ENCODE data around the gene SORBS1. TPM values are rescaled to one million over a fixed set of nuclear protein-coding genes. Genes with fewer than 3 reads are reported as not detected.

Gene SORBS1
- total RNA-seq, 4 donors from 2014 or later: 23.3 to 359 (median 72.2) TPM

DNA sequence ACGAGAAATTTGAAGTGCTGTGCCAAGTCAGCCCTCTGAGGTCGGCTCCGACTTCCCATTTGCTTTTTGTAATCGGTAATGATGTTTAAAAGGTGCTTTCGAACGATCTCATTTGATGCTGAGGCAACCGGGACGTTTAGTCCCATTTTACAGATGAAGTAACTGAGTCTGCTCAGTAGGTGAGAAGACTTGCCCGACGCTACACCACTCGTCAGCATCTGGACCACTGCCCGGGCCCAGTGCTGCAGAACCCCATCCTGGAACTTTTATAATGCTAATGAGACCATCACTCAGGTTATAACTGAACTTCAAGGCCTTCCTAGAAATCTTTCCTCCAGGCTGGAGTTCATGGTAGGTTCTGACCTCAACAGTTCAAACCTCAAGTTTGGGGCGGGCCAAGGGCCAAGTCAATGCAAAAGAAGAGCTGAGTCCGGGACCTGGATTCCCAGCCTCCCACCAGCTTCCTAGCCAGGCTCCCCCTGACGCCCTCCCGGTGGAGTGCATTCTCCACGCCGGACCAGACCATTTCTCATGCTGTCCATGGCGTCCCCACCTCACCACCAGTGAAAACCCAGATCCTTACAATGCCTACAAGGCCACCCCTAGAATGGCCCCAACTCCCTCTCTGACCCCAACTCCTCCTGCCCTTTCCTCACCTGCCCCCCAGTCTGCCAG, 269.7 kb downstream of the SORBS1 start:
- Histone ChIP-seq H3K27me3 (peaks cover 0 to 9% (median 0%) of the 10 kb centered on the region in 4 donors), H3K9me3 (no peaks in the 10 kb centered on the region), H3K27ac (peak overlapping the region; percentile 89 to 96 (median 94)), H3K4me1 (peaks cover 18 to 64% (median 35%) of the 10 kb centered on the region in 3 donors), H3K36me3 (no peaks in the 10 kb centered on the region), H3K4me3 (peak overlapping the region; percentile 62 to 98 (median 75))
- 41 to 96% methylated on average over 7 to 18 of the region's 19 CpGs for WGBS, 2 donors
- intact Hi-C loops (cut with DNase I): no loop called here
- TF ChIP-seq, protein P1, sequence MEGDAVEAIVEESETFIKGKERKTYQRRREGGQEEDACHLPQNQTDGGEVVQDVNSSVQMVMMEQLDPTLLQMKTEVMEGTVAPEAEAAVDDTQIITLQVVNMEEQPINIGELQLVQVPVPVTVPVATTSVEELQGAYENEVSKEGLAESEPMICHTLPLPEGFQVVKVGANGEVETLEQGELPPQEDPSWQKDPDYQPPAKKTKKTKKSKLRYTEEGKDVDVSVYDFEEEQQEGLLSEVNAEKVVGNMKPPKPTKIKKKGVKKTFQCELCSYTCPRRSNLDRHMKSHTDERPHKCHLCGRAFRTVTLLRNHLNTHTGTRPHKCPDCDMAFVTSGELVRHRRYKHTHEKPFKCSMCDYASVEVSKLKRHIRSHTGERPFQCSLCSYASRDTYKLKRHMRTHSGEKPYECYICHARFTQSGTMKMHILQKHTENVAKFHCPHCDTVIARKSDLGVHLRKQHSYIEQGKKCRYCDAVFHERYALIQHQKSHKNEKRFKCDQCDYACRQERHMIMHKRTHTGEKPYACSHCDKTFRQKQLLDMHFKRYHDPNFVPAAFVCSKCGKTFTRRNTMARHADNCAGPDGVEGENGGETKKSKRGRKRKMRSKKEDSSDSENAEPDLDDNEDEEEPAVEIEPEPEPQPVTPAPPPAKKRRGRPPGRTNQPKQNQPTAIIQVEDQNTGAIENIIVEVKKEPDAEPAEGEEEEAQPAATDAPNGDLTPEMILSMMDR (IDR thresholded peaks at IDR 0.05): no peak
- TF ChIP-seq POLR2A (IDR thresholded peaks at IDR 0.05): no peak
- DNase-seq: no peak

DNA sequence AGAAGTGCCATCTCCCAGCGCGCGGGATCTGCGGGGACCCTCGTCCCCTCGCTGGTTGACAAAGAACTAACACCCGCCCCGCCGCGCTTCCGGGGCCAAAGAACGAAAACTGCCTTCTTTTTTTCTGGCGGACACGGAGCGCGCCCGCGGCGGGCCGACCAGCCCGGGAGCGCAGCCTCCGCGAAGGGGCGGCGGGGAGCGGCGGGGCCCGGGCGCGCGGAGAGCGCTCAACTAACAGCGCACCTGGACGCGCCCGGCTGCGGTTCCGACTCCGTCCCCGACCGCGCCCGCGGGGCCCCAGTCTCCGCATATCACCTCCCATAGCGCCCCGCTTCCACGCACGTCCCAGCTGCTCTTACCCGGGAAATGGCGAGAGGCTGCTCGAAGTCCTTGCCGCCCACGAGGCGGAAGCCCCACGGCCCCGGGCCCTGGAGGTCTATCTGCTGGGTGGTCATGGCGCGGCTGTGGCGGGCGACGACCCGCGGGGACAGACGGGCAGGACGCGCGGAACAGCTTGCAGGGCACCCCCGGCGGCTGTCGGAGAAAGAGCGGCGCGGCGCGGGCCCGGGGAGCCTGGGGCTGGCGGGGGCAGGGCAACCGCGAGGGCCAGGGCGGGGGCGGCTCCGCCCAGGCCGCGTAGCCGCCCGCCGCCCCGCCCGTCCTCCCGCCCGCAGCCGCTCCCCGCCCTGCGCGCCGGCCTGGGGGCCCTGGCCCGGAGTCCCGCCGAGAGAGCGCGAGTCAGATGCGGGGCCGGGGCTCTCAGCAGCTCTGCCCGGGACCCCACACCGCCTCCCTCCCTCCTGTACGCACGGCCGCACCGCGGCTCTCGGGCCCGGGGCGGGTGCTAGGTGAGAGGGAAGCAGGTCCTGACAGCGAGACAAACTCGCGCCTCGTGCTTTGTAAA, 270.5 kb downstream of the SORBS1 start, which contains the start of gene PDLIM1:
TSS of gene PDLIM1 (minus strand) at position 543 of the 904 bp plus-strand sequence. CDS start at position 455, 88 bp downstream.
- H3K4me1 ChIP-seq: peaks cover 18 to 69% (median 40%) of the 10 kb centered on the region in 3 donors
- H3K27ac ChIP-seq: peak within 1 kb of the TSS; percentile 89 to 96 (median 94)
- intact Hi-C loops (cut with DNase I): no loop called here
- 1% methylated on average over 14 of the region's 119 CpGs; no CpG with 5 or more reads in 1 of the 2 donors for WGBS, 2 donors
- H3K4me3 ChIP-seq: peak within 1 kb of the TSS; percentile 62 to 98 (median 75)
- no peaks in the 10 kb centered on the region for H3K36me3 ChIP-seq
- peaks cover 0 to 9% (median 0%) of the 10 kb centered on the region in 4 donors for H3K27me3 ChIP-seq
- TF ChIP-seq, protein P1 (IDR thresholded peaks at IDR 0.05): peak in 5 of 6 experiments; percentile 16 to 60 (median 39)
- TF ChIP-seq POLR2A (IDR thresholded peaks at IDR 0.05): peak in 3 of 4 donors; percentile 69 to 93 (median 88)
- DNase-seq: peak; percentile 16
- H3K9me3 ChIP-seq: no peaks in the 10 kb centered on the region

DNA sequence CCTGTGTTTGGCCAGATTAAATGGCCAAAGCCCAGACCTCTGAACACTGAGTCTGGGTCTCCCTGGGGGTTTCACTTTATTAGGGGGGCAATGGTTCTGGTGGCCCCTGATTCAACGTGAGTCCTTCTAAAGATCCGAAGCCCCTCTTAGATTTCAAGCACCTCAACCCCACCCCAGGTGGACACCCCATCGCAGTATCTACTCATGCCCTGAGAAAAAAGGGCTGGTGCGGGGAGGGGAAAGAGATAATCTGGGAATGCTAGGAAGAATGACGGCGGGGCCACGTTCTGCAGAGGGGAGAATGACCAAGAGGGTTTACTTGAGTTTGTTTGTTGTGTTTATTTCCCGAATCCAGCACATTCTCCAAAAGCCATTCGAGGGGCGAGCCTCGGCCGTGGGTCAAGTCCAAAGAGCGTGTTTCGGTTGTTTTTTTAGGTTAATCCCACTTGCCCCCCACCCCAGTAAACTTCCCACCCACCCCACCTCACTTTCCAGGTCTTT, 271.2 kb downstream of the SORBS1 start:
- H3K27ac ChIP-seq: peak overlapping the region; percentile 89 to 96 (median 94)
- intact Hi-C loops (cut with DNase I): no loop called here
- peak overlapping the region; percentile 62 to 98 (median 75) for H3K4me3 ChIP-seq
- H3K9me3 ChIP-seq: no peaks in the 10 kb centered on the region
- H3K36me3 ChIP-seq: no peaks in the 10 kb centered on the region
- peaks cover 18 to 69% (median 35%) of the 10 kb centered on the region in 3 donors for H3K4me1 ChIP-seq
- H3K27me3 ChIP-seq: peaks cover 0 to 9% (median 0%) of the 10 kb centered on the region in 4 donors
- 20% methylated on average over 13 to 14 of the region's 14 CpGs for WGBS, 2 donors
- DNase-seq: no peak
- TF ChIP-seq, protein P1 (IDR thresholded peaks at IDR 0.05): no peak
- TF ChIP-seq POLR2A (IDR thresholded peaks at IDR 0.05): no peak

DNA sequence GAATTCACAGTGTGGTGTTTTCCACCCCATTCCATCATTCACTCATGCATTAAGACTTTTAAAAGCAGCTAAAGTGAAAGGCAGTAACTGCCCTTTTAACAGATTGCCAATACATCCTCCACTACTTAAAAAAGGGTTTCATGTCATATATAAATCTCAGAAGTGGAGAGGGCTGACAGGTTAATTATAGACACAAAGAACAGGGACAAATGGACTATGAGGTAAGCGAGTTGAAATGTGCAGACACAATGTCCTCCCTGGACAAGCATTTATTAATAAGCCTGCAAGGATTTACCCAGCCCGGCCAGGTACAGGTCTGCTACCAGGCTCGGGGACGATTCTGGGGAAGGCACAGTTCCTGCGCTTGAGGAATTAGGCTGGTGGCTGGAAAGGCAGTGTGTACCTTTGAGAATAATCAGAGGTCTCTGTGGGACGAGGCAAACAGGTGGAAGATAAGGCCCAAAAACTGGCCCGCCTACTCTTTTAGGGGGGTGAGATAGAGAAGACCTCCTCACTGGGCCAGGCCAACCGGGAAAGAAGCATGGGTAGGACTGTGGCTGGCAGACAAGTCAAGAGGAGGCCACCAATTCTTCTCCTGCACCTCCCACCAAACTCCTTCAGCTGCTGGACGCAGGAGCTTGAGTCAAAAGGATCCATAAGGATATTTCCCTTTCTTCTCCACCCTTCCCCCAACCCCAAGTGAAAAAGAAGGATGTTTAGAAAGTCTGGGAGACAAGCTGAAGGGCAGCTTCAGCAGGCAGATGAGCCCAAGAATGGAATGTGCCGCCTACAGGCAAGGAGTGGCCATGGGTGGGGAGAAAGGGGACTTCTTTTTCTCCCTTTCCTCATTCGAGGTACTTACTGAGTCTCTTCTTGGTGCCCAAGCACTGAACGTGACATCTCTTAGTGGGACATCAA, 271.9 kb downstream of the SORBS1 start:
- WGBS, 2 donors: 29 to 42% methylated on average over 12 of the region's 12 CpGs
- Histone ChIP-seq H3K36me3 (no peaks in the 10 kb centered on the region), H3K9me3 (no peaks in the 10 kb centered on the region), H3K4me3 (peak overlapping the region; percentile 62 to 98 (median 75)), H3K4me1 (peaks cover 18 to 69% (median 28%) of the 10 kb centered on the region in 3 donors), H3K27ac (peak overlapping the region; percentile 89 to 96 (median 94)), H3K27me3 (peaks cover 0 to 9% (median 0%) of the 10 kb centered on the region in 4 donors)
- DNase-seq: no peak
- intact Hi-C loops (cut with DNase I): no loop called here
- TF ChIP-seq, protein P1 (IDR thresholded peaks at IDR 0.05): peak in 4 of 6 experiments; percentile 24 to 41 (median 26)
- no peak for TF ChIP-seq POLR2A (IDR thresholded peaks at IDR 0.05)
